ENCODE data around the gene MAML3. TPM values are rescaled to one million over a fixed set of nuclear protein-coding genes. Genes with fewer than 3 reads are reported as not detected.

The MAML3 gene
- total RNA-seq, 1 experiment from 2014 or later: 8.6 TPM

GRCh38 chr4:140078366-140078765 lies 75.6 kb downstream of the MAML3 start:
- DNase-seq (ENCODE audit: low spot score): no peak

- DNase-seq (ENCODE audit: low spot score): no peak
These were observed 77.7 kb downstream of the MAML3 start for GRCh38 chr4:140076307-140076706.

- DNase-seq (ENCODE audit: low spot score): no peak
These were observed 82.2 kb downstream of the MAML3 start for GRCh38 chr4:140071806-140072205.

GRCh38 chr4:140070973-140071372 lies 83.0 kb downstream of the MAML3 start:
- no peak for DNase-seq (ENCODE audit: low spot score)

GRCh38 chr4:140070366-140070765 lies 83.6 kb downstream of the MAML3 start:
- DNase-seq (ENCODE audit: low spot score): no peak

- no peak for DNase-seq (ENCODE audit: low spot score)
These were observed 84.9 kb downstream of the MAML3 start for GRCh38 chr4:140069066-140069465.

- DNase-seq (ENCODE audit: low spot score): no peak
These were observed 85.7 kb downstream of the MAML3 start for GRCh38 chr4:140068271-140068670.

- no peak for DNase-seq (ENCODE audit: low spot score)
These were observed 87.7 kb downstream of the MAML3 start for GRCh38 chr4:140066031-140066930.

- DNase-seq (ENCODE audit: low spot score): no peak
These were observed 88.6 kb downstream of the MAML3 start for GRCh38 chr4:140065393-140065792.

- DNase-seq (ENCODE audit: low spot score): no peak
These were observed 92.2 kb downstream of the MAML3 start for GRCh38 chr4:140061659-140062289.

- DNase-seq (ENCODE audit: low spot score): peak; percentile 57
These were observed 92.8 kb downstream of the MAML3 start for GRCh38 chr4:140061194-140061593.

- DNase-seq (ENCODE audit: low spot score): peak; percentile 16
These were observed 94.8 kb downstream of the MAML3 start for GRCh38 chr4:140059159-140059558.

- no peak for DNase-seq (ENCODE audit: low spot score)
These were observed 96.3 kb downstream of the MAML3 start for GRCh38 chr4:140057701-140058100.

GRCh38 chr4:140056015-140056414 lies 98.0 kb downstream of the MAML3 start:
- DNase-seq (ENCODE audit: low spot score): no peak

GRCh38 chr4:140054861-140055260 lies 99.1 kb downstream of the MAML3 start:
- DNase-seq (ENCODE audit: low spot score): no peak

GRCh38 chr4:140053185-140053584 lies 100.8 kb downstream of the MAML3 start:
- no peak for DNase-seq (ENCODE audit: low spot score)

GRCh38 chr4:140052050-140052449 lies 101.9 kb downstream of the MAML3 start:
- peak; percentile 57 for DNase-seq (ENCODE audit: low spot score)

GRCh38 chr4:140049849-140050637 lies 103.9 kb downstream of the MAML3 start:
- DNase-seq (ENCODE audit: low spot score): peak; percentile 62

GRCh38 chr4:140049024-140049848 lies 104.7 kb downstream of the MAML3 start:
- DNase-seq (ENCODE audit: low spot score): peak; percentile 82

GRCh38 chr4:140048419-140048995 lies 105.5 kb downstream of the MAML3 start:
- DNase-seq (ENCODE audit: low spot score): peak; percentile 26

GRCh38 chr4:140047786-140048185 lies 106.2 kb downstream of the MAML3 start:
- no peak for DNase-seq (ENCODE audit: low spot score)

Measured in HT-29 (cell line).